ENCODE measurements around the gene TRRAP.

The TRRAP gene

GRCh38 chr7:99011706-99012404 lies 133.5 kb downstream of the TRRAP start:
- TF ChIP-seq CTCF (IDR thresholded peaks at IDR 0.05) (no peak), ZFX (IDR thresholded peaks at IDR 0.05; ENCODE audit: borderline replicate concordance) (no peak)
- no peak overlapping the region for H3K27ac ChIP-seq

GRCh38 chr7:99012722-99013121 lies 134.4 kb downstream of the TRRAP start:
- no peak overlapping the region for H3K27ac ChIP-seq
- TF ChIP-seq CTCF (IDR thresholded peaks at IDR 0.05) = no peak
- TF ChIP-seq ZFX (IDR thresholded peaks at IDR 0.05; ENCODE audit: borderline replicate concordance) = no peak

GRCh38 chr7:99013266-99014112 lies 135.2 kb downstream of the TRRAP start:
- no peak for TF ChIP-seq CTCF (IDR thresholded peaks at IDR 0.05)
- no peak for TF ChIP-seq ZFX (IDR thresholded peaks at IDR 0.05; ENCODE audit: borderline replicate concordance)

GRCh38 chr7:99014113-99014985 lies 136.0 kb downstream of the TRRAP start:
- TF ChIP-seq CTCF (IDR thresholded peaks at IDR 0.05) (no peak), ZFX (IDR thresholded peaks at IDR 0.05; ENCODE audit: borderline replicate concordance) (no peak)
- no peak overlapping the region for H3K27ac ChIP-seq

More at GRCh38 chr7:99013266-99014112, 135.2 kb downstream of the TRRAP start:
- H3K27ac ChIP-seq = no peak overlapping the region

- no peak overlapping the region for H3K27ac ChIP-seq
- TF ChIP-seq ZFX (IDR thresholded peaks at IDR 0.05; ENCODE audit: borderline replicate concordance) = no peak
- TF ChIP-seq CTCF (IDR thresholded peaks at IDR 0.05) = no peak
Observed at GRCh38 chr7:99016196-99016595, 137.9 kb downstream of the TRRAP start.

GRCh38 chr7:99019523-99020412 lies 141.4 kb downstream of the TRRAP start:
- no peak overlapping the region for H3K27ac ChIP-seq
- TF ChIP-seq ZFX (IDR thresholded peaks at IDR 0.05; ENCODE audit: borderline replicate concordance) (no peak), CTCF (IDR thresholded peaks at IDR 0.05) (no peak)
